Fibroblast of lung (primary cell): ENCODE data around the gene CCDC88C.

ENCODE experiments used
- EZH2 ChIP-seq: IDR thresholded peaks from 2 replicates; pipeline ENCODE4 v1.5.1; 2012; ENCODE audit warnings: low read length, control low read depth, mild to moderate bottlenecking; ENCODE audit errors: missing control alignments
- TF ChIP-seq, protein P1 (sequence below), 2 donors: IDR thresholded peaks in 1 of 2; conservative IDR thresholded peaks in 1 of 2; 1 replicate in 1 of 2; 2 replicates in 1 of 2; pipeline ENCODE4 v1.5.1; 2011 to 2012; ENCODE audit warnings: low read length in 2 of 2, control low read depth in 1 of 2, inconsistent platforms in 1 of 2, low read depth in 1 of 2, mild to moderate bottlenecking in 1 of 2

DNA sequence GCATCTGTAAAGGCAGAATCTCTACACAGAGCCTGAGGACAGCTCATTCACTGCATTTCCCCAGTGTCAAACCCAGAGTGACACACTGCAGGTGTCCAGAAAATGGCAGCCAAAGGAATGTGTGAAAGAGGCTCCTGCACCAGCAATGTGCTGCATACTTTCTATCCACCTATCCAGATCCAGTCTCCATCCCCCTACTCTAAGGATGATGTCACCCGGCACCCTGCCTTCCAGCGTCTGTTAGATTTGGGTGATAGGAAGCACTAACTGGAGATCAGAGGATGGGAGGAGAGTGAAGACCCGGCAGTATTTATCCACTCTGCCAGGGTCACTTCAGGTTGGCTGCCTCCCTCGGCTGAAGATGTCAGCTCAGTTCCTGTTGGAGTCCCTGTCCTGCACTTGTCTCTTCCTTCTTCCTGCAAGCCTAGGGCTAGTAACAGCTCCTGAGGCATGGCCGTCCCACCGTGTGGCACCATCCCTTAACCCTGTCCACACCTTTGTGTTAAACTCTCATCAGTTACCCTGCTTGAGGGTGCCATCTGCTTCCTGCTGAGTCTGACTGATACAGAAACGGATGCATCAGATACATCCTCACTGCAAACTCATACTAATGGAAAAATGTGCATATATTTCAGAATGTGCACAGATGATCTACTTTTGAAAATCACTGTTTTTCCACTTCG is 160.2 kb downstream of the CCDC88C start:
- TF ChIP-seq, protein P1, sequence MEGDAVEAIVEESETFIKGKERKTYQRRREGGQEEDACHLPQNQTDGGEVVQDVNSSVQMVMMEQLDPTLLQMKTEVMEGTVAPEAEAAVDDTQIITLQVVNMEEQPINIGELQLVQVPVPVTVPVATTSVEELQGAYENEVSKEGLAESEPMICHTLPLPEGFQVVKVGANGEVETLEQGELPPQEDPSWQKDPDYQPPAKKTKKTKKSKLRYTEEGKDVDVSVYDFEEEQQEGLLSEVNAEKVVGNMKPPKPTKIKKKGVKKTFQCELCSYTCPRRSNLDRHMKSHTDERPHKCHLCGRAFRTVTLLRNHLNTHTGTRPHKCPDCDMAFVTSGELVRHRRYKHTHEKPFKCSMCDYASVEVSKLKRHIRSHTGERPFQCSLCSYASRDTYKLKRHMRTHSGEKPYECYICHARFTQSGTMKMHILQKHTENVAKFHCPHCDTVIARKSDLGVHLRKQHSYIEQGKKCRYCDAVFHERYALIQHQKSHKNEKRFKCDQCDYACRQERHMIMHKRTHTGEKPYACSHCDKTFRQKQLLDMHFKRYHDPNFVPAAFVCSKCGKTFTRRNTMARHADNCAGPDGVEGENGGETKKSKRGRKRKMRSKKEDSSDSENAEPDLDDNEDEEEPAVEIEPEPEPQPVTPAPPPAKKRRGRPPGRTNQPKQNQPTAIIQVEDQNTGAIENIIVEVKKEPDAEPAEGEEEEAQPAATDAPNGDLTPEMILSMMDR (conservative IDR thresholded peaks at IDR 0.05 in 1 of 2, IDR thresholded peaks at IDR 0.05 in 1 of 2; ENCODE audit: low read depth in 1 of 2, low read length in 2 of 2), result no peak
- TF ChIP-seq EZH2, result no peak
